Liver (tissue), 9 donors: ENCODE data around the gene WNT8A. TPM values are rescaled to one million over a fixed set of nuclear protein-coding genes. Genes with fewer than 3 reads are reported as not detected.
"Not testable (repeated sequence)": the region's sequence is repeated elsewhere in the genome, so short reads cannot be mapped to it uniquely, and the experiment has no call there.

Experiments
- DNase-seq: peaks from one replicate; pipeline ENCODE4 v3.0.0-alpha.2; 2017; ENCODE audit warnings: low spot score
- H3K27ac ChIP-seq, 2 donors: one replicate each; pipeline ENCODE4 v1.7.0; 2013; ENCODE audit warnings: inconsistent platforms in 2 of 2, low read length in 2 of 2, control low read depth in 1 of 2, low read depth in 1 of 2, mild to moderate bottlenecking in 1 of 2
- H3K27me3 ChIP-seq, 4 donors: one replicate each; pipeline versions ENCODE4 v1.6.1 to v1.7.0; 2013; ENCODE audit warnings: low read length in 3 of 4, inconsistent platforms in 1 of 4, mild to moderate bottlenecking in 1 of 4, moderate library complexity in 1 of 4; ENCODE audit not compliant: control insufficient read depth in 4 of 4, insufficient read depth in 4 of 4
- H3K36me3 ChIP-seq, 4 donors: one replicate each; pipeline versions ENCODE4 v1.6.1 to v1.7.0; 2013; ENCODE audit warnings: low read length in 3 of 4, mild to moderate bottlenecking in 3 of 4, low read depth in 1 of 4, moderate library complexity in 1 of 4; ENCODE audit not compliant: control insufficient read depth in 4 of 4, insufficient read depth in 3 of 4
- H3K4me1 ChIP-seq, 4 donors: one replicate each; pipeline versions ENCODE4 v1.6.1 to v1.7.0; 2013; ENCODE audit warnings: low read length in 3 of 4, mild to moderate bottlenecking in 3 of 4, moderate library complexity in 1 of 4; ENCODE audit not compliant: control insufficient read depth in 4 of 4, insufficient read depth in 4 of 4
- H3K4me3 ChIP-seq, 3 donors: one replicate each; pipeline versions ENCODE4 v1.6.1 to v1.7.0; 2013; ENCODE audit warnings: low read length in 3 of 3, control low read depth in 1 of 3, low read depth in 1 of 3, mild to moderate bottlenecking in 1 of 3
- H3K9ac ChIP-seq, 2 donors: one replicate each; pipeline ENCODE4 v1.7.0; 2013; ENCODE audit warnings: low read length in 2 of 2, mild to moderate bottlenecking in 2 of 2, moderate library complexity in 2 of 2, control low read depth in 1 of 2, low read depth in 1 of 2
- H3K9me3 ChIP-seq, 4 donors: one replicate each; pipeline versions ENCODE4 v1.6.1 to v1.7.0; 2013; ENCODE audit warnings: low read length in 3 of 4; ENCODE audit not compliant: control insufficient read depth in 4 of 4
- EGR1 ChIP-seq, 2 donors: IDR thresholded peaks; 2 replicates each; pipeline ENCODE4 v1.6.1; 2016 to 2018; ENCODE audit warnings: antibody characterized with exemption in 2 of 2, low read depth in 2 of 2
- FOXA1 ChIP-seq: IDR thresholded peaks from 2 replicates; pipeline ENCODE4 v1.6.1; 2016; ENCODE audit warnings: antibody characterized with exemption
- FOXA2 ChIP-seq: IDR thresholded peaks from 2 replicates; pipeline ENCODE4 v1.6.1; 2016; ENCODE audit warnings: antibody characterized with exemption
- HNF4A ChIP-seq, 2 donors: conservative IDR thresholded peaks; 2 replicates each; pipeline ENCODE4 v1.6.1; 2016; ENCODE audit warnings: antibody characterized with exemption in 2 of 2, mild to moderate bottlenecking in 2 of 2
- HNF4G ChIP-seq: IDR thresholded peaks from 2 replicates; pipeline ENCODE4 v1.6.1; 2016; ENCODE audit warnings: antibody characterized with exemption
- JUND ChIP-seq, 2 donors: IDR thresholded peaks; 2 replicates each; pipeline ENCODE4 v1.6.1; 2016; ENCODE audit warnings: antibody characterized with exemption in 2 of 2
- NR2F2 ChIP-seq: IDR thresholded peaks from 2 replicates; pipeline ENCODE4 v1.6.1; 2016; ENCODE audit warnings: antibody characterized with exemption
- RAD21 ChIP-seq, 2 donors: IDR thresholded peaks; 2 replicates each; pipeline ENCODE4 v1.6.1; 2016; ENCODE audit warnings: antibody characterized with exemption in 2 of 2, mild to moderate bottlenecking in 2 of 2
- RXRA ChIP-seq, 2 donors: IDR thresholded peaks; 2 replicates each; pipeline ENCODE4 v1.6.1; 2017 to 2018; ENCODE audit warnings: antibody characterized with exemption in 2 of 2, mild to moderate bottlenecking in 1 of 2
- SP1 ChIP-seq: IDR thresholded peaks from 2 replicates; pipeline ENCODE4 v1.6.1; 2018; ENCODE audit warnings: antibody characterized with exemption, mild to moderate bottlenecking
- TAF1 ChIP-seq: conservative IDR thresholded peaks from 2 replicates; pipeline ENCODE4 v1.6.1; 2016; ENCODE audit warnings: antibody characterized with exemption, mild to moderate bottlenecking
- WGBS: extraction: QIAGEN DNeasy Blood & Tissue Kit; methylation state at CpG from one replicate; pipeline ENCODE4 v1.1.7; 2013; 5-methylcytosine and 5-hydroxymethylcytosine counted together
- polyA plus RNA-seq, 2 donors: library from polyadenylated mRNA; stranded (reverse) in 1 of 2; unstranded in 1 of 2; fragments of 200-250 nt in 1 of 2; fragments of >200 nt in 1 of 2; fragmentation: Nextera tagmentation in 1 of 2; extraction: Ambion mirVana in 1 of 2; gene quantifications; one replicate each; pipeline versions ENCODE4 v1.2.1 to v1.2.3, GENCODE V29; 2013 to 2015
- total RNA-seq, 2 donors: library from RNA; depleted of rRNA; stranded (reverse); fragments of >200 nt; gene quantifications; one replicate each; pipeline ENCODE4 v1.2.3, GENCODE V29; 2014
- TF ChIP-seq, protein P1 (sequence below): IDR thresholded peaks from 2 replicates; pipeline ENCODE4 v1.6.1; 2016; ENCODE audit warnings: antibody characterized with exemption, mild to moderate bottlenecking
- TF ChIP-seq, protein P2 (sequence below): IDR thresholded peaks from 2 replicates; pipeline ENCODE4 v1.6.1; 2016; ENCODE audit warnings: antibody characterized with exemption
- TF ChIP-seq, protein P3 (sequence below): fragments of 150-350 bp; IDR thresholded peaks from 2 replicates; pipeline ENCODE4 v1.5.1; 2017; ENCODE audit warnings: improper control_type of control experiment, low read depth, low read length; ENCODE audit not compliant: missing input control
- TF ChIP-seq, protein P4 (sequence below): IDR thresholded peaks from 2 replicates; pipeline ENCODE4 v1.6.1; 2016; ENCODE audit warnings: antibody characterized with exemption
- TF ChIP-seq, protein P5 (sequence below): IDR thresholded peaks from 2 replicates; pipeline ENCODE4 v1.6.1; 2016; ENCODE audit warnings: antibody characterized with exemption
- donor health status: healthy.
- donor health status: healthy.
- donor health status: healthy.
- donor health status: healthy.
- donor health status: healthy.

Gene WNT8A
- total and polyA plus RNA-seq, 4 donors: not detected

DNA sequence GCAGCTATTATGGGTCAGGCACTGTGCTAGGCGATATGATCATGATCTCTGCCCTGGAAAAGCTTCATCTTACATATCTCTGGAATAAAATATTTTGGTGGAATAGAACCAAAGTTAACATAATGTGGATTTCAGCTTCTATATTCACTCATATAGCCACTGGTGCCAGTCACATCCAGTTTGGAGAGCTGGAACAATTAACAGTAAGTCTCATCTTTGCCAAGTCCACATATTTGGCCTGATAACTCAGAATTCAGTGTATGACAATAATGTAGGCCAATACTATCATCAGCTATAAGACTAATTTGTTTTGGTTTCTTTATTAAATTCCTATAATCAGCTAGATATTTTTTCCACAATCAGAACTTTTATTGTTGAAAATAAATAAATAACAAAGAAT is 45.0 kb upstream of the WNT8A start:
- no peak overlapping the region for H3K4me3 ChIP-seq
- no peaks in the 10 kb centered on the region for H3K27me3 ChIP-seq
- no peak for DNase-seq
- no peaks in the 10 kb centered on the region for H3K9me3 ChIP-seq
- H3K4me1 ChIP-seq: peaks cover 0 to 3% (median under 1%) of the 10 kb centered on the region in 4 donors
- H3K9ac ChIP-seq: no peak overlapping the region
- H3K36me3 ChIP-seq: no peaks in the 10 kb centered on the region
- TF ChIP-seq EGR1 (IDR thresholded peaks at IDR 0.05; ENCODE audit: low read depth in 2 of 2): no peak
- no peak for TF ChIP-seq HNF4G
- no peak for TF ChIP-seq TAF1
- TF ChIP-seq, protein P1, sequence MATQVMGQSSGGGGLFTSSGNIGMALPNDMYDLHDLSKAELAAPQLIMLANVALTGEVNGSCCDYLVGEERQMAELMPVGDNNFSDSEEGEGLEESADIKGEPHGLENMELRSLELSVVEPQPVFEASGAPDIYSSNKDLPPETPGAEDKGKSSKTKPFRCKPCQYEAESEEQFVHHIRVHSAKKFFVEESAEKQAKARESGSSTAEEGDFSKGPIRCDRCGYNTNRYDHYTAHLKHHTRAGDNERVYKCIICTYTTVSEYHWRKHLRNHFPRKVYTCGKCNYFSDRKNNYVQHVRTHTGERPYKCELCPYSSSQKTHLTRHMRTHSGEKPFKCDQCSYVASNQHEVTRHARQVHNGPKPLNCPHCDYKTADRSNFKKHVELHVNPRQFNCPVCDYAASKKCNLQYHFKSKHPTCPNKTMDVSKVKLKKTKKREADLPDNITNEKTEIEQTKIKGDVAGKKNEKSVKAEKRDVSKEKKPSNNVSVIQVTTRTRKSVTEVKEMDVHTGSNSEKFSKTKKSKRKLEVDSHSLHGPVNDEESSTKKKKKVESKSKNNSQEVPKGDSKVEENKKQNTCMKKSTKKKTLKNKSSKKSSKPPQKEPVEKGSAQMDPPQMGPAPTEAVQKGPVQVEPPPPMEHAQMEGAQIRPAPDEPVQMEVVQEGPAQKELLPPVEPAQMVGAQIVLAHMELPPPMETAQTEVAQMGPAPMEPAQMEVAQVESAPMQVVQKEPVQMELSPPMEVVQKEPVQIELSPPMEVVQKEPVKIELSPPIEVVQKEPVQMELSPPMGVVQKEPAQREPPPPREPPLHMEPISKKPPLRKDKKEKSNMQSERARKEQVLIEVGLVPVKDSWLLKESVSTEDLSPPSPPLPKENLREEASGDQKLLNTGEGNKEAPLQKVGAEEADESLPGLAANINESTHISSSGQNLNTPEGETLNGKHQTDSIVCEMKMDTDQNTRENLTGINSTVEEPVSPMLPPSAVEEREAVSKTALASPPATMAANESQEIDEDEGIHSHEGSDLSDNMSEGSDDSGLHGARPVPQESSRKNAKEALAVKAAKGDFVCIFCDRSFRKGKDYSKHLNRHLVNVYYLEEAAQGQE: no peak
- TF ChIP-seq SP1: no peak
- TF ChIP-seq FOXA2: no peak
- TF ChIP-seq JUND (IDR thresholded peaks at IDR 0.05): no peak
- TF ChIP-seq RXRA (IDR thresholded peaks at IDR 0.05): no peak
- TF ChIP-seq, protein P2, sequence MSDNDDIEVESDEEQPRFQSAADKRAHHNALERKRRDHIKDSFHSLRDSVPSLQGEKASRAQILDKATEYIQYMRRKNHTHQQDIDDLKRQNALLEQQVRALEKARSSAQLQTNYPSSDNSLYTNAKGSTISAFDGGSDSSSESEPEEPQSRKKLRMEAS: no peak
- TF ChIP-seq RAD21 (IDR thresholded peaks at IDR 0.05): no peak
- no peak for TF ChIP-seq HNF4A (conservative IDR thresholded peaks at IDR 0.05)
- no peak for TF ChIP-seq NR2F2
- TF ChIP-seq, protein P3, sequence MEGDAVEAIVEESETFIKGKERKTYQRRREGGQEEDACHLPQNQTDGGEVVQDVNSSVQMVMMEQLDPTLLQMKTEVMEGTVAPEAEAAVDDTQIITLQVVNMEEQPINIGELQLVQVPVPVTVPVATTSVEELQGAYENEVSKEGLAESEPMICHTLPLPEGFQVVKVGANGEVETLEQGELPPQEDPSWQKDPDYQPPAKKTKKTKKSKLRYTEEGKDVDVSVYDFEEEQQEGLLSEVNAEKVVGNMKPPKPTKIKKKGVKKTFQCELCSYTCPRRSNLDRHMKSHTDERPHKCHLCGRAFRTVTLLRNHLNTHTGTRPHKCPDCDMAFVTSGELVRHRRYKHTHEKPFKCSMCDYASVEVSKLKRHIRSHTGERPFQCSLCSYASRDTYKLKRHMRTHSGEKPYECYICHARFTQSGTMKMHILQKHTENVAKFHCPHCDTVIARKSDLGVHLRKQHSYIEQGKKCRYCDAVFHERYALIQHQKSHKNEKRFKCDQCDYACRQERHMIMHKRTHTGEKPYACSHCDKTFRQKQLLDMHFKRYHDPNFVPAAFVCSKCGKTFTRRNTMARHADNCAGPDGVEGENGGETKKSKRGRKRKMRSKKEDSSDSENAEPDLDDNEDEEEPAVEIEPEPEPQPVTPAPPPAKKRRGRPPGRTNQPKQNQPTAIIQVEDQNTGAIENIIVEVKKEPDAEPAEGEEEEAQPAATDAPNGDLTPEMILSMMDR: no peak
- TF ChIP-seq, protein P4, sequence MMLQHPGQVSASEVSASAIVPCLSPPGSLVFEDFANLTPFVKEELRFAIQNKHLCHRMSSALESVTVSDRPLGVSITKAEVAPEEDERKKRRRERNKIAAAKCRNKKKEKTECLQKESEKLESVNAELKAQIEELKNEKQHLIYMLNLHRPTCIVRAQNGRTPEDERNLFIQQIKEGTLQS: no peak
- TF ChIP-seq, protein P5, sequence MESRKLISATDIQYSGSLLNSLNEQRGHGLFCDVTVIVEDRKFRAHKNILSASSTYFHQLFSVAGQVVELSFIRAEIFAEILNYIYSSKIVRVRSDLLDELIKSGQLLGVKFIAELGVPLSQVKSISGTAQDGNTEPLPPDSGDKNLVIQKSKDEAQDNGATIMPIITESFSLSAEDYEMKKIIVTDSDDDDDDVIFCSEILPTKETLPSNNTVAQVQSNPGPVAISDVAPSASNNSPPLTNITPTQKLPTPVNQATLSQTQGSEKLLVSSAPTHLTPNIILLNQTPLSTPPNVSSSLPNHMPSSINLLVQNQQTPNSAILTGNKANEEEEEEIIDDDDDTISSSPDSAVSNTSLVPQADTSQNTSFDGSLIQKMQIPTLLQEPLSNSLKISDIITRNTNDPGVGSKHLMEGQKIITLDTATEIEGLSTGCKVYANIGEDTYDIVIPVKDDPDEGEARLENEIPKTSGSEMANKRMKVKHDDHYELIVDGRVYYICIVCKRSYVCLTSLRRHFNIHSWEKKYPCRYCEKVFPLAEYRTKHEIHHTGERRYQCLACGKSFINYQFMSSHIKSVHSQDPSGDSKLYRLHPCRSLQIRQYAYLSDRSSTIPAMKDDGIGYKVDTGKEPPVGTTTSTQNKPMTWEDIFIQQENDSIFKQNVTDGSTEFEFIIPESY: no peak
- TF ChIP-seq FOXA1: no peak
- 95% methylated on average over 1 of the region's 1 CpG for WGBS
- no peak overlapping the region for H3K27ac ChIP-seq

DNA sequence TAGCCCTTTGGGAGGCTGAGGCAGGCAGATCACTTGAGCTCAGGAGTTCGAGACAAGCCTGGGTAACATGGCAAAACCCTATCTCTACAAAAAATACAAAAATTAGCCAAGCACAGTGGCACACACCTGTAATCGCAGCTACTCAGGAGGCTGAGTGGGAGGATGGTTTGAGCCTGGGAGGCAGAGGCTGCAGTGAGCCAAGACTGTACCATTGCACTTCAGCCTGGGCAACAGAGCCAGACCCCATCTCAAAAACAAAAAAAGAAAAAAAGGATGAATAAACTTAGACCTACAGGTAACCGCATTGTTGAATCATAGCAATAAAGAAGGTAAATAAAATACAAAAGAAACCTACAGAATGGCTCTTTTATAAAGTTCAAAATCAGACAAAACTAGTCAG is 38.5 kb upstream of the WNT8A start:
- H3K9me3 ChIP-seq, H3K4me1 ChIP-seq, H3K27me3 ChIP-seq, DNase-seq, H3K4me3 ChIP-seq, H3K27ac ChIP-seq, H3K36me3 ChIP-seq, H3K9ac ChIP-seq: not testable (repeated sequence)
- 92% methylated on average over 3 of the region's 3 CpGs for WGBS
